GM12878 (cell line): ENCODE data around the gene TECTB. TPM values are rescaled to one million over a fixed set of nuclear protein-coding genes. Genes with fewer than 3 reads are reported as not detected.

ENCODE experiments used
- ATAC-seq: fragments of 200-7000 bp; cut with Tn5 transposase; 3 replicates; pipeline ENCODE4 v1.9.1; 2020; ENCODE audit warnings: mild to moderate bottlenecking, moderate library complexity
- BruUV-seq: library from RNA; stranded (reverse); fragments of 400-500 nt; replicated peaks from 2 replicates; lab custom pipeline; 2021; lab: Mats Ljungman, UMichigan
- CTCF ChIA-PET: fragments of 300-600 bp; sonication (Branson Sonifier 250); formaldehyde crosslinking; extraction: SDS; loops from one replicate; lab custom pipeline; 2021; ENCODE audit warnings: inconsistent platforms; lab: Yijun Ruan, JAX
- POLR2A ChIA-PET: fragments of 350-600 bp; formaldehyde crosslinking; extraction: SDS; loops from one replicate; lab custom pipeline; 2021; ENCODE audit warnings: inconsistent platforms; lab: Charles Lee
- RAD21 ChIA-PET: fragments of 300-600 bp; sonication (Branson Sonifier 250); formaldehyde crosslinking; loops from one replicate; lab custom pipeline; 2023; ENCODE audit warnings: antibody characterized with exemption; ENCODE audit not compliant: unreplicated experiment; lab: Charles Lee
- SMC1A ChIA-PET: fragments of 300-600 bp; sonication (Branson Sonifier 250); formaldehyde crosslinking; loops from one replicate; lab custom pipeline; 2023; ENCODE audit not compliant: unreplicated experiment, uncharacterized antibody; lab: Charles Lee
- DNase-seq: peaks from one replicate; pipeline ENCODE4 v3.0.0-alpha.2; 2011; ENCODE audit warnings: low read depth, low spot score
- FAIRE-seq: peaks from 3 replicates; lab custom pipeline; 2011; peaks lifted over from hg19 to GRCh38; lab: Jason Lieb, UNC
- H2AFZ ChIP-seq: 2 replicates; pipeline ENCODE4 v1.6.0; 2011; ENCODE audit warnings: low read depth, low read length, control low read depth; ENCODE audit not compliant: control insufficient read depth
- H3K27ac ChIP-seq: 2 replicates; pipeline ENCODE4 v1.5.1; 2011; ENCODE audit warnings: control low read depth; ENCODE audit not compliant: control insufficient read depth, insufficient read depth
- H3K27me3 ChIP-seq, 2 experiments: replicated peaks in 1 of 2; 2 replicates each; pipeline versions ENCODE4 v1.6.0 to v1.6.1; 2011; ENCODE audit warnings: low read length in 1 of 2; ENCODE audit not compliant: control insufficient read depth in 2 of 2, insufficient read depth in 2 of 2
- H3K36me3 ChIP-seq, 2 experiments: 2 replicates each; pipeline ENCODE4 v1.5.1; 2011; ENCODE audit warnings: low read length in 1 of 2; ENCODE audit not compliant: control insufficient read depth in 2 of 2, insufficient read depth in 2 of 2
- H3K4me1 ChIP-seq: 2 replicates; pipeline ENCODE4 v1.6.1; 2011; ENCODE audit warnings: mild to moderate bottlenecking, low read length, moderate library complexity, mixed read lengths; ENCODE audit not compliant: control insufficient read depth, insufficient read depth
- H3K4me2 ChIP-seq: 2 replicates; pipeline ENCODE4 v1.6.0; 2011; ENCODE audit warnings: control low read depth; ENCODE audit not compliant: control insufficient read depth, insufficient read depth
- H3K4me3 ChIP-seq: fragments of 200-600 bp; sonication (generic); 2 replicates; pipeline ENCODE4 v1.5.1; 2016
- H3K79me2 ChIP-seq: 2 replicates; pipeline ENCODE4 v1.6.0; 2011; ENCODE audit warnings: low read length; ENCODE audit not compliant: control insufficient read depth, insufficient read depth
- H3K9ac ChIP-seq: 2 replicates; pipeline ENCODE4 v1.8.0; 2011; ENCODE audit warnings: low read length, control low read depth, mixed read lengths; ENCODE audit not compliant: control insufficient read depth, insufficient read depth
- H3K9me3 ChIP-seq: replicated peaks from 3 replicates; pipeline ENCODE4 v1.5.1; 2011; ENCODE audit warnings: mild to moderate bottlenecking, low read length; ENCODE audit not compliant: control insufficient read depth, insufficient read depth
- H4K20me1 ChIP-seq: 2 replicates; pipeline ENCODE4 v1.6.0; 2011; ENCODE audit not compliant: control insufficient read depth, insufficient read depth
- CUX1 ChIP-seq: IDR thresholded peaks from 2 replicates; pipeline ENCODE4 v1.6.1; 2012; ENCODE audit warnings: improper control_type of control experiment, low read depth, low read length; ENCODE audit not compliant: insufficient replicate concordance
- MXI1 ChIP-seq: fragments of 150-350 bp; IDR thresholded peaks from 2 replicates; pipeline ENCODE4 v1.6.1; 2011; ENCODE audit warnings: low read depth, mild to moderate bottlenecking, inconsistent platforms, low read length, improper control_type of control experiment
- RELB ChIP-seq: fragments of 450-650 bp; IDR thresholded peaks from 2 replicates; pipeline ENCODE4 v1.6.1; 2017; ENCODE audit warnings: low read depth, mild to moderate bottlenecking, moderate library complexity
- SUPT20H ChIP-seq: IDR thresholded peaks from 2 replicates; pipeline ENCODE4 v1.6.1; 2011; ENCODE audit warnings: low read depth, mild to moderate bottlenecking, low read length, moderate library complexity, borderline replicate concordance; ENCODE audit not compliant: control insufficient read depth
- USF1 ChIP-seq: IDR thresholded peaks from 2 replicates; pipeline ENCODE4 v1.6.1; 2011; ENCODE audit warnings: borderline replicate concordance, low read depth, mild to moderate bottlenecking, moderate library complexity, mixed read lengths, low read length; ENCODE audit not compliant: insufficient read depth; ENCODE audit errors: extremely low read length
- ZBED1 ChIP-seq: IDR thresholded peaks from 2 replicates; pipeline ENCODE4 v1.6.1; 2016; ENCODE audit warnings: borderline replicate concordance
- ZNF622 ChIP-seq: fragments of 450-650 bp; IDR thresholded peaks from 2 replicates; pipeline ENCODE4 v1.6.1; 2017; ENCODE audit warnings: mild to moderate bottlenecking, inconsistent platforms
- WGBS: methylation state at CpG from one replicate; pipeline ENCODE4 v1.1.6; 2016; ENCODE audit warnings: low lambda C conversion rate; ENCODE audit not compliant: insufficient replicate concordance, insufficient coverage; ENCODE audit errors: missing lambda C conversion rate; 5-methylcytosine and 5-hydroxymethylcytosine counted together
- in situ Hi-C: fragments of 300-500 bp; cut with MboI; formaldehyde crosslinking; loops from 9 replicates; pipeline ENCODE4 v1.14.3; 2018; ENCODE audit warnings: mixed read lengths
- intact Hi-C: fragments of 100-400 bp; cut with micrococcal nuclease; formaldehyde crosslinking; loops from one replicate; pipeline ENCODE4 v1.14.2; 2022; ENCODE audit not compliant: unreplicated experiment
- polyA plus RNA-seq, 11 experiments: library from polyadenylated mRNA; depleted of rRNA in 4 of 11; unstranded in 6 of 11; stranded (reverse) in 5 of 11; fragments of >200 nt; fragmentation: Nextera tagmentation in 4 of 11; fragmentation: Illumina TruSeq in 1 of 11; extraction: Ambion mirVana in 4 of 11; extraction: Trizol in 1 of 11; gene quantifications; 1 replicate in 1 of 11; 2 replicates in 10 of 11; pipeline versions ENCODE4 v1.2.1 to v1.2.3, GENCODE V29; 2011 to 2016; ENCODE audit warnings: inconsistent platforms in 2 of 11, missing spikeins in 2 of 11, low read depth in 1 of 11
- total RNA-seq, 4 experiments: library from RNA; depleted of rRNA in 3 of 4; stranded (reverse); fragments of >200 nt in 3 of 4; fragmentation: Illumina TruSeq in 1 of 4; extraction: Trizol in 1 of 4; gene quantifications; 2 replicates each; pipeline versions ENCODE4 v1.2.1 to v1.2.3, GENCODE V29; 2013 to 2021
- TF ChIP-seq, protein P1 (sequence below): IDR thresholded peaks from 2 replicates; pipeline ENCODE4 v1.6.1; 2011; ENCODE audit warnings: mild to moderate bottlenecking, low read depth, low read length, moderate library complexity; ENCODE audit not compliant: insufficient replicate concordance

Gene TECTB
- total and polyA plus RNA-seq, 10 of the 15 experiments (the other 5 are each of a cell fraction or from before 2014, with no cell fraction given) = not detected

- TF ChIP-seq RELB = no peak
Measured at GRCh38 chr10:112335111-112335867, 52.1 kb downstream of the TECTB start (continued).

GRCh38 chr10:112335868-112336265, 52.7 kb downstream of the TECTB start:
- no peak overlapping the region for H2AFZ ChIP-seq
- 39% methylated on average over 4 of the region's 4 CpGs for WGBS

More at GRCh38 chr10:112335868-112336265, 52.7 kb downstream of the TECTB start:
- no peak for DNase-seq
- intact Hi-C loops = no loop called here
- H3K27ac ChIP-seq = no peak overlapping the region
- H3K4me3 ChIP-seq = no peak overlapping the region
- H3K27me3 ChIP-seq = no peaks in the 10 kb centered on the region; a peak in 1 of 4 replicates
- H3K9ac ChIP-seq = no peak overlapping the region
- ChIA-PET POLR2A (no interaction called here), RAD21 (no interaction called here), CTCF (interaction anchor here (0.7 to 1.7 kb wide), 3 partner anchors 14 to 24 kb away, joined by 3 to 4 read pairs (median 4); no protein-coding TSS in a partner anchor)
- no peaks in the 10 kb centered on the region for H3K79me2 ChIP-seq
- H3K4me1 ChIP-seq = no peaks in the 10 kb centered on the region
- H3K4me2 ChIP-seq = no peak overlapping the region
- no TSS peak for BruUV-seq
- no peaks in the 10 kb centered on the region for H4K20me1 ChIP-seq
- no peak for TF ChIP-seq ZBED1
- TF ChIP-seq ZNF622 = no peak
- TF ChIP-seq CUX1 = no peak
- TF ChIP-seq SUPT20H = no peak
- TF ChIP-seq, protein P1, sequence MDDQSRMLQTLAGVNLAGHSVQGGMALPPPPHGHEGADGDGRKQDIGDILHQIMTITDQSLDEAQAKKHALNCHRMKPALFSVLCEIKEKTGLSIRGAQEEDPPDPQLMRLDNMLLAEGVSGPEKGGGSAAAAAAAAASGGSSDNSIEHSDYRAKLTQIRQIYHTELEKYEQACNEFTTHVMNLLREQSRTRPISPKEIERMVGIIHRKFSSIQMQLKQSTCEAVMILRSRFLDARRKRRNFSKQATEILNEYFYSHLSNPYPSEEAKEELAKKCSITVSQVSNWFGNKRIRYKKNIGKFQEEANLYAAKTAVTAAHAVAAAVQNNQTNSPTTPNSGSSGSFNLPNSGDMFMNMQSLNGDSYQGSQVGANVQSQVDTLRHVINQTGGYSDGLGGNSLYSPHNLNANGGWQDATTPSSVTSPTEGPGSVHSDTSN = no peak
- no peak for TF ChIP-seq USF1
- no peak for TF ChIP-seq MXI1
- TF ChIP-seq, all 136 proteins: peak for 0
- in situ Hi-C loops = no loop called here
- no peak for FAIRE-seq
- SMC1A ChIA-PET = no interaction called here
- H3K36me3 ChIP-seq = no peaks in the 10 kb centered on the region
- no peaks in the 10 kb centered on the region for H3K9me3 ChIP-seq
- ATAC-seq = no peak
